Astrocyte of the cerebellum (primary cell): ENCODE measurements around the gene BOD1.

ENCODE experiments used
- DNase-seq: peaks from one replicate; pipeline ENCODE4 v3.0.0-alpha.2; 2011; ENCODE audit warnings: low read depth
- H3K4me3 ChIP-seq: 2 replicates; pipeline ENCODE4 v1.5.1; 2011; ENCODE audit warnings: mild to moderate bottlenecking, low read depth, low read length, moderate library complexity
- CTCF ChIP-seq: IDR thresholded peaks from 2 replicates; pipeline ENCODE4 v1.5.1; 2012; ENCODE audit warnings: low read length, low read depth, moderate library complexity, mild to moderate bottlenecking; ENCODE audit errors: missing control alignments
- in situ Hi-C: cut with HindIII; loops from 2 replicates; pipeline ENCODE4 v1.10.0; 2017; ENCODE audit warnings: low sequenced_read_pairs

BOD1 gene

DNA sequence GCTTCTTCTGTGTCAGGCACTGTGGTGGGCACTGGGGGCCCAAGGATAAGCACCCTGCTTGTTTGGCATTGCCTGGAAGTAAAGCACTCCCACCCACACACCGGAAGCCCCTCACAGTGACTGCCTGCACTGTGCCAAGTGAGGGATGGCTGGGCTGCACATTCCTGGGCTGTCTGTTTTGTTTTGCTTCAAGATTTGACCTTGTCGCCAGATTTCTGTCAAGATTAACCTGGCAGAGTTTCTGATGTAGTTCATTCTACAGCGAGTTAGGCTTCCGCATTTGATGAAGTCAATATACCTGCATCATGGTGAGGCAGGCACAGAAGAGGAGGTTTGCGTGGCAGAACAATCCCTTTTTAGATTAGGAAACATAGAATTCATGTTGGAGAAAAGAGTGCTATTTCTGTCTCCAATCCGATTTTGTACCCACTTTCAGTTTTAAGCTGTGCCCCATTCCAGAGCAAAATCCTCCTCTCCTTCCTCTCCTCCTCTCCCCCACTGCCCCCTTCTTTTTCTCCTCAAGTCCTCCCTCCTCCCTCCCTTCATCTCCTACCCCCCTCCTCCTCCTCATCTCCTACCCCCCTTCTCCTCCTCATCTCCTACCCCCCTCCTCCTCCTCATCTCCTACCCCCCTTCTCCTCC, 14.4 kb upstream of the BOD1 start:
- in situ Hi-C loops, result no loop called here
- H3K4me3 ChIP-seq, result no peak overlapping the region
- no peak for DNase-seq
- TF ChIP-seq CTCF, result no peak

DNA sequence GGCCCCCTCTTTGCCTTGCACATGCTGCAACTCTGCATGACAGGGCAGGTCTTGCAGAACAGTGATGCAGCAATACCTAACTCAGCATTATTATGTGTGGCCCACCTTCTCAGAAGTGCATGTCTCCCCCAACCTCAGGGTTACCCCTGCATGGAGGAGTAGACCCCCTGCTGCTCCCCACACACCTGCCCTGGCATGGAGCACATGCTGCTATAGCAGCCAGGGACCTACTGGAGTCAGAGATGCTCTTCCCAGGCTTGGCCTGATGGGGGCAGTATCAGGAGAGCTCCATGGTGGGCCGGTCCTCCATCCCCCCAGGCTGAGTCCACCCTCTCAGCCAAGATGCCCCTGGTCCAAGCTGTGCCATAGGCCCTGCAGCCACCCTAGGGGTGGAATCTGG, 13.2 kb upstream of the BOD1 start:
- TF ChIP-seq CTCF, result peak; percentile 18
- H3K4me3 ChIP-seq, result no peak overlapping the region
- DNase-seq, result no peak
- in situ Hi-C loops, result no loop called here

- DNase-seq, result no peak
- in situ Hi-C loops, result no loop called here
- no peak for TF ChIP-seq CTCF
- H3K4me3 ChIP-seq, result no peak overlapping the region
These were observed 12.1 kb upstream of the BOD1 start for GRCh38 chr5:173628501-173628900.

- TF ChIP-seq CTCF, result no peak
- H3K4me3 ChIP-seq, result no peak overlapping the region
- in situ Hi-C loops, result no loop called here
- DNase-seq, result no peak
These were observed 11.5 kb upstream of the BOD1 start for GRCh38 chr5:173627860-173628392.

GRCh38 chr5:173627271-173627670, 10.8 kb upstream of the BOD1 start:
- in situ Hi-C loops, result no loop called here
- H3K4me3 ChIP-seq, result no peak overlapping the region
- no peak for TF ChIP-seq CTCF
- no peak for DNase-seq

- DNase-seq, result no peak
- in situ Hi-C loops, result no loop called here
- no peak overlapping the region for H3K4me3 ChIP-seq
- no peak for TF ChIP-seq CTCF
These were observed 10.0 kb upstream of the BOD1 start for GRCh38 chr5:173626505-173626820.
